H1 (cell line): ENCODE measurements around the gene SGMS1. TPM values are rescaled to one million over a fixed set of nuclear protein-coding genes. Genes with fewer than 3 reads are reported as not detected.
"Not testable (repeated sequence)": the region's sequence is repeated elsewhere in the genome, so short reads cannot be mapped to it uniquely, and the experiment has no call there.

Source experiments
- CTCF ChIA-PET: fragments of 300-600 bp; sonication (Branson Sonifier 250); formaldehyde crosslinking; loops from one replicate; lab custom pipeline; 2021; ENCODE audit not compliant: partially characterized antibody; lab: Charles Lee
- POLR2A ChIA-PET: fragments of 300-600 bp; sonication (Branson Sonifier 250); formaldehyde crosslinking; loops from one replicate; lab custom pipeline; 2021; ENCODE audit warnings: inconsistent platforms; ENCODE audit not compliant: partially characterized antibody; lab: Charles Lee
- DNase-seq, 2 experiments: peaks; one replicate each; pipeline versions ENCODE4 v3.0.0 to v3.0.0-alpha.2; 2010 to 2022; ENCODE audit warnings: low spot score in 2 of 2, low read depth in 1 of 2, mixed read lengths in 1 of 2
- FAIRE-seq: peaks from 2 replicates; lab custom pipeline; 2011; peaks lifted over from hg19 to GRCh38; lab: Jason Lieb, UNC
- H2AFZ ChIP-seq: 2 replicates; pipeline ENCODE4 v1.8.1; 2012; ENCODE audit warnings: low read length, inconsistent platforms
- H2AK5ac ChIP-seq: 2 replicates; pipeline ENCODE4 v1.6.1; 2013; ENCODE audit warnings: low read depth, low read length
- H2BK120ac ChIP-seq: replicated peaks from 2 replicates; pipeline ENCODE3; 2013; ENCODE audit warnings: low read depth, low read length, inconsistent platforms
- H2BK12ac ChIP-seq: 2 replicates; pipeline ENCODE4 v1.6.1; 2013; ENCODE audit warnings: low read depth, low read length
- H2BK15ac ChIP-seq: 2 replicates; pipeline ENCODE4 v1.6.1; 2013; ENCODE audit warnings: low read length
- H2BK20ac ChIP-seq: 2 replicates; pipeline ENCODE4 v1.6.1; 2013; ENCODE audit warnings: low read length
- H2BK5ac ChIP-seq: 2 replicates; pipeline ENCODE4 v1.6.1; 2013; ENCODE audit warnings: low read depth, low read length
- H3K14ac ChIP-seq: 2 replicates; pipeline ENCODE4 v1.6.1; 2013; ENCODE audit warnings: inconsistent platforms; ENCODE audit not compliant: insufficient read length
- H3K18ac ChIP-seq: 2 replicates; pipeline ENCODE4 v1.6.1; 2013; ENCODE audit warnings: low read length; ENCODE audit errors: extremely low read depth
- H3K23ac ChIP-seq: 2 replicates; pipeline ENCODE4 v1.6.1; 2013; ENCODE audit warnings: inconsistent platforms; ENCODE audit not compliant: insufficient read length
- H3K23me2 ChIP-seq: 2 replicates; pipeline ENCODE4 v1.6.1; 2013; ENCODE audit warnings: low read depth, low read length
- H3K27ac ChIP-seq: 2 replicates; pipeline ENCODE4 v1.6.1; 2011; ENCODE audit warnings: low read depth, low read length, inconsistent platforms
- H3K27me3 ChIP-seq, 4 experiments: replicated peaks in 1 of 4; 1 replicate in 1 of 4; 2 replicates in 3 of 4; pipeline versions ENCODE4 v1.6.1 to v1.8.1; 2011 to 2013; ENCODE audit warnings: low read length in 3 of 4, mild to moderate bottlenecking in 3 of 4, inconsistent platforms in 2 of 4, mixed read lengths in 2 of 4, moderate library complexity in 1 of 4; ENCODE audit not compliant: control insufficient read depth in 3 of 4, insufficient read depth in 3 of 4; ENCODE audit errors: extremely low read depth in 1 of 4
- H3K36me3 ChIP-seq, 4 experiments: 2 replicates each; pipeline versions ENCODE4 v1.6.1 to v1.8.1; 2011 to 2013; ENCODE audit warnings: mild to moderate bottlenecking in 4 of 4, low read length in 3 of 4, moderate library complexity in 2 of 4, control low read depth in 1 of 4, inconsistent platforms in 1 of 4; ENCODE audit not compliant: insufficient read depth in 4 of 4, control insufficient read depth in 2 of 4
- H3K4ac ChIP-seq: replicated peaks from 2 replicates; pipeline ENCODE3; 2013; ENCODE audit warnings: low read length, low read depth, mixed read lengths, inconsistent platforms; ENCODE audit not compliant: insufficient read length
- H3K4me1 ChIP-seq, 4 experiments: replicated peaks in 1 of 4; 1 replicate in 1 of 4; 2 replicates in 3 of 4; pipeline versions ENCODE4 v1.6.1 to v1.8.1; 2011 to 2013; ENCODE audit warnings: low read length in 3 of 4, inconsistent platforms in 2 of 4, mixed read lengths in 1 of 4; ENCODE audit not compliant: insufficient read depth in 4 of 4, control insufficient read depth in 3 of 4
- H3K4me2 ChIP-seq, 2 experiments: 2 replicates each; pipeline versions ENCODE4 v1.6.1 to v1.8.1; 2011 to 2013; ENCODE audit warnings: low read depth in 2 of 2, low read length in 2 of 2, control low read depth in 1 of 2, inconsistent platforms in 1 of 2, mild to moderate bottlenecking in 1 of 2; ENCODE audit not compliant: insufficient read depth in 1 of 2
- H3K4me3 ChIP-seq, 4 experiments: fragments of 200-600, 300-600 bp in 1 of 4; sonication (generic), shearing (Covaris generic), sonication (Bioruptor Twin) in 1 of 4; 2 replicates each; pipeline versions ENCODE4 v1.5.1 to v1.8.1; 2011 to 2016; ENCODE audit warnings: low read length in 4 of 4, low read depth in 3 of 4, control low read depth in 2 of 4, inconsistent platforms in 2 of 4, mild to moderate bottlenecking in 2 of 4, mixed read lengths in 1 of 4, moderate library complexity in 1 of 4; ENCODE audit not compliant: insufficient read depth in 2 of 4; ENCODE audit errors: extremely low read depth in 1 of 4
- H3K56ac ChIP-seq: replicated peaks from 2 replicates; pipeline ENCODE3; 2013; ENCODE audit warnings: low read depth, mild to moderate bottlenecking, mixed read lengths, low read length, inconsistent platforms; ENCODE audit not compliant: insufficient read length
- H3K79me1 ChIP-seq: 2 replicates; pipeline ENCODE4 v1.6.1; 2013; ENCODE audit warnings: low read depth, low read length, control low read depth
- H3K79me2 ChIP-seq, 2 experiments: 2 replicates each; pipeline versions ENCODE4 v1.6.1 to v1.8.1; 2012 to 2013; ENCODE audit warnings: low read length in 2 of 2, mild to moderate bottlenecking in 2 of 2, inconsistent platforms in 1 of 2; ENCODE audit not compliant: insufficient read depth in 2 of 2, control insufficient read depth in 1 of 2
- H3K9ac ChIP-seq, 4 experiments: replicated peaks in 1 of 4; 1 replicate in 1 of 4; 2 replicates in 3 of 4; pipeline versions ENCODE4 v1.6.1 to v1.8.1; 2011 to 2013; ENCODE audit warnings: low read depth in 3 of 4, low read length in 3 of 4, control low read depth in 2 of 4, mild to moderate bottlenecking in 2 of 4, moderate library complexity in 2 of 4, inconsistent platforms in 1 of 4; ENCODE audit errors: extremely low read depth in 1 of 4
- H3K9me3 ChIP-seq, 2 experiments: 2 replicates each; pipeline versions ENCODE4 v1.6.1 to v1.8.1; 2012 to 2013; ENCODE audit warnings: mild to moderate bottlenecking in 2 of 2, moderate library complexity in 2 of 2, control low read depth in 1 of 2, inconsistent platforms in 1 of 2, low read depth in 1 of 2, low read length in 1 of 2, mixed read lengths in 1 of 2; ENCODE audit not compliant: insufficient read depth in 2 of 2
- H4K20me1 ChIP-seq, 2 experiments: replicated peaks in 1 of 2; 2 replicates each; pipeline versions ENCODE3 to v1.8.1; 2011 to 2013; ENCODE audit warnings: inconsistent platforms in 2 of 2, low read length in 2 of 2, mild to moderate bottlenecking in 1 of 2; ENCODE audit not compliant: insufficient read depth in 2 of 2, control insufficient read depth in 1 of 2
- H4K5ac ChIP-seq: 2 replicates; pipeline ENCODE4 v1.6.1; 2013; ENCODE audit warnings: low read length, low read depth, mixed read lengths, inconsistent platforms; ENCODE audit not compliant: insufficient read length
- H4K8ac ChIP-seq: 2 replicates; pipeline ENCODE4 v1.8.0; 2013; ENCODE audit warnings: mild to moderate bottlenecking, moderate library complexity, low read length, inconsistent platforms; ENCODE audit not compliant: insufficient read depth; ENCODE audit errors: extremely low read depth
- H4K91ac ChIP-seq: replicated peaks from 2 replicates; pipeline ENCODE3; 2013; ENCODE audit warnings: low read length, mixed read lengths, inconsistent platforms; ENCODE audit not compliant: insufficient read length
- PHF8 ChIP-seq: fragments of 200-600 bp; sonication (generic); conservative IDR thresholded peaks from 2 replicates; pipeline ENCODE4 v1.7.1; 2012; ENCODE audit warnings: low read depth, mild to moderate bottlenecking, inconsistent platforms, low read length, moderate library complexity
- SAP30 ChIP-seq: fragments of 300-600 bp; sonication (generic); IDR thresholded peaks from 2 replicates; pipeline ENCODE4 v1.7.1; 2012; ENCODE audit warnings: low read length, moderate library complexity, mild to moderate bottlenecking, inconsistent platforms; ENCODE audit not compliant: insufficient read depth, insufficient replicate concordance
- SUZ12 ChIP-seq: fragments of 200-600 bp; sonication (generic); IDR thresholded peaks from 2 replicates; pipeline ENCODE4 v1.6.1; 2012; ENCODE audit warnings: mild to moderate bottlenecking, inconsistent platforms, low read length, moderate library complexity, mixed read lengths
- TAF1 ChIP-seq: IDR thresholded peaks from 2 replicates; pipeline ENCODE4 v1.6.1; 2011; ENCODE audit warnings: mild to moderate bottlenecking, low read depth, low read length
- WGBS, 2 experiments: shearing (Covaris generic) in 1 of 2; methylation state at CpG; one replicate each; pipeline versions ENCODE4 v1.1.6 to v1.1.7; 2013 to 2015; ENCODE audit warnings: low lambda C conversion rate in 2 of 2, mixed read lengths in 2 of 2, inconsistent platforms in 1 of 2, low coverage in 1 of 2, missing lambda C conversion rate in 1 of 2; ENCODE audit not compliant: insufficient replicate concordance in 2 of 2, insufficient coverage in 1 of 2, insufficient read length in 1 of 2; ENCODE audit errors: extremely low coverage in 1 of 2, missing lambda C conversion rate in 1 of 2; 5-methylcytosine and 5-hydroxymethylcytosine counted together
- polyA plus RNA-seq, 7 experiments: library from polyadenylated mRNA; depleted of rRNA in 3 of 7; stranded (reverse) in 5 of 7; unstranded in 2 of 7; fragments of >200 nt in 5 of 7; fragments of 200-250 nt in 2 of 7; gene quantifications; 1 replicate in 5 of 7; 2 replicates in 1 of 7; 4 replicates in 1 of 7; pipeline versions ENCODE4 v1.2.1 to v1.2.3, GENCODE V29; 2011 to 2013; ENCODE audit warnings: missing spikeins in 2 of 7, mixed read lengths in 2 of 7
- total RNA-seq: library from RNA; stranded (reverse); fragmentation: NEBNext Ultra II Directional; extraction: Animal tissue kit (Norgen Biotek cat#: 25700); gene quantifications from 2 replicates; pipeline ENCODE4 v1.2.1, GENCODE V29; 2021

The SGMS1 gene
- total and polyA plus RNA-seq, 2 of the 8 experiments (the other 6 are each of a cell fraction or from before 2014, with no cell fraction given) = 6.0 to 15.6 TPM

- TF ChIP-seq SAP30 = no peak
- TF ChIP-seq TAF1 = no peak
- no peak for TF ChIP-seq PHF8
- TF ChIP-seq SUZ12 = no peak
These were observed 24.6 kb upstream of the SGMS1 start (continued) for GRCh38 chr10:50648089-50648934.

- not testable (repeated sequence) for H4K91ac ChIP-seq, H3K27me3 ChIP-seq, FAIRE-seq, H4K20me1 ChIP-seq, H3K56ac ChIP-seq, H2AFZ ChIP-seq, H3K9me3 ChIP-seq, H2BK15ac ChIP-seq, H4K8ac ChIP-seq, H2AK5ac ChIP-seq, DNase-seq, H3K79me1 ChIP-seq, H3K4me1 ChIP-seq, H3K4ac ChIP-seq, H2BK120ac ChIP-seq, H3K14ac ChIP-seq, H3K9ac ChIP-seq, H4K5ac ChIP-seq, H3K27ac ChIP-seq, H3K23ac ChIP-seq, H2BK20ac ChIP-seq, H2BK12ac ChIP-seq, H3K4me2 ChIP-seq, H3K79me2 ChIP-seq, H3K18ac ChIP-seq, H2BK5ac ChIP-seq, H3K36me3 ChIP-seq, H3K23me2 ChIP-seq, H3K4me3 ChIP-seq
- ChIA-PET CTCF (interaction anchor here (0.9 to 2.6 kb wide), 4 partner anchors 11 to 22 kb away, joined by 3 to 12 read pairs (median 4); no protein-coding TSS in a partner anchor), POLR2A (interaction anchor here (1.2 to 1.7 kb wide), 2 partner anchors 19 to 27 kb away, joined by 3 to 4 read pairs; no protein-coding TSS in a partner anchor)
- WGBS, 2 experiments = 77% methylated on average over 1 of the region's 1 CpG; no CpG with 5 or more reads in 1 of the 2 experiments
These were observed 23.6 kb upstream of the SGMS1 start for GRCh38 chr10:50647350-50647749.
